Measurements from ENCODE around the gene TRIM32. TPM values are rescaled to one million over a fixed set of nuclear protein-coding genes. Genes with fewer than 3 reads are reported as not detected.

Gene TRIM32
- total RNA-seq, 1 donor from 2014 or later = 33.7 TPM

- no peaks in the 10 kb centered on the region for H3K4me1 ChIP-seq (ENCODE audit: insufficient read depth, low read length)
- TF ChIP-seq CTCF (IDR thresholded peaks at IDR 0.05; ENCODE audit: insufficient read depth, low read depth, low read length) = peak; percentile 66
- TF ChIP-seq EZH2 (IDR thresholded peaks at IDR 0.05; ENCODE audit: insufficient read depth, low read length) = no peak
- Mint-ChIP-seq H3K4me3 (ENCODE audit: unreplicated experiment) (no peak overlapping the region), H3K27ac (ENCODE audit: unreplicated experiment) (no peak overlapping the region), H3K9me3 (ENCODE audit: unreplicated experiment) (no peaks in the 10 kb centered on the region), H3K4me1 (ENCODE audit: low read depth, unreplicated experiment) (peaks cover 8% of the 10 kb centered on the region), H3K27me3 (ENCODE audit: low read depth, unreplicated experiment) (no peaks in the 10 kb centered on the region), H3K36me3 (ENCODE audit: low read depth, unreplicated experiment) (peaks cover 4% of the 10 kb centered on the region)
- no peak overlapping the region for H3K4me3 ChIP-seq (ENCODE audit: insufficient read depth, low read depth, low read length)
- DNase-seq (ENCODE audit: low read depth) (peak; percentile 39), FAIRE-seq (peak; percentile 82)
- H3K9ac ChIP-seq (ENCODE audit: low read length) = no peak overlapping the region
- no peak overlapping the region for H3K4me2 ChIP-seq (ENCODE audit: low read length)
- H3K27me3 ChIP-seq (ENCODE audit: insufficient read depth, low read length) = no peaks in the 10 kb centered on the region
- H2AFZ ChIP-seq (ENCODE audit: low read depth, low read length) = no peak overlapping the region
- no peaks in the 10 kb centered on the region for H3K36me3 ChIP-seq (ENCODE audit: insufficient read depth, low read length)
- no peak overlapping the region for H3K27ac ChIP-seq (ENCODE audit: low read depth, low read length)
- H3K9me3 ChIP-seq (ENCODE audit: insufficient read depth, low read depth, low read length) = no peaks in the 10 kb centered on the region
- no peaks in the 10 kb centered on the region for H4K20me1 ChIP-seq (ENCODE audit: insufficient read depth, low read length)
- no peaks in the 10 kb centered on the region for H3K79me2 ChIP-seq (ENCODE audit: insufficient read depth, low read length)
These were observed 40.2 kb upstream of the TRIM32 start for GRCh38 chr9:116646661-116647514.

GRCh38 chr9:116647515-116647809 lies 39.6 kb upstream of the TRIM32 start:
- no peaks in the 10 kb centered on the region for H3K4me1 ChIP-seq (ENCODE audit: insufficient read depth, low read length)
- no peaks in the 10 kb centered on the region for H3K9me3 ChIP-seq (ENCODE audit: insufficient read depth, low read depth, low read length)
- H3K79me2 ChIP-seq (ENCODE audit: insufficient read depth, low read length) = no peaks in the 10 kb centered on the region
- no peak overlapping the region for H2AFZ ChIP-seq (ENCODE audit: low read depth, low read length)
- H3K27ac ChIP-seq (ENCODE audit: low read depth, low read length) = no peak overlapping the region
- H3K4me3 Mint-ChIP-seq (ENCODE audit: unreplicated experiment) = no peak overlapping the region
- H3K9me3 Mint-ChIP-seq (ENCODE audit: unreplicated experiment) = no peaks in the 10 kb centered on the region
- no peaks in the 10 kb centered on the region for H3K27me3 Mint-ChIP-seq (ENCODE audit: low read depth, unreplicated experiment)
- no peak overlapping the region for H3K4me2 ChIP-seq (ENCODE audit: low read length)
- FAIRE-seq (no peak), DNase-seq (ENCODE audit: low read depth) (no peak)
- no peak for TF ChIP-seq EZH2 (IDR thresholded peaks at IDR 0.05; ENCODE audit: insufficient read depth, low read length)
- no peak for TF ChIP-seq CTCF (IDR thresholded peaks at IDR 0.05; ENCODE audit: insufficient read depth, low read depth, low read length)
- no peaks in the 10 kb centered on the region for H3K36me3 ChIP-seq (ENCODE audit: insufficient read depth, low read length)
- no peak overlapping the region for H3K9ac ChIP-seq (ENCODE audit: low read length)
- H3K36me3 Mint-ChIP-seq (ENCODE audit: low read depth, unreplicated experiment) = peaks cover 4% of the 10 kb centered on the region
- no peaks in the 10 kb centered on the region for H3K27me3 ChIP-seq (ENCODE audit: insufficient read depth, low read length)
- no peak overlapping the region for H3K4me3 ChIP-seq (ENCODE audit: insufficient read depth, low read depth, low read length)
- H4K20me1 ChIP-seq (ENCODE audit: insufficient read depth, low read length) = no peaks in the 10 kb centered on the region
- no peak overlapping the region for H3K27ac Mint-ChIP-seq (ENCODE audit: unreplicated experiment)
- H3K4me1 Mint-ChIP-seq (ENCODE audit: low read depth, unreplicated experiment) = peaks cover 8% of the 10 kb centered on the region

Measured in astrocyte (in vitro differentiated cells and primary cell).